GM18909 (cell line): Measurements from ENCODE around the gene PRDM11.

Experiments
- ATAC-seq: cut with Tn5 transposase; IDR thresholded peaks from one replicate; pipeline ENCODE4 v1.9.1; 2021; ENCODE audit warnings: mild to moderate bottlenecking; ENCODE audit not compliant: unreplicated experiment, poor library complexity

The PRDM11 gene

GRCh38 chr11:45252877-45253276 is 106.4 kb downstream of the PRDM11 start:
- no peak for ATAC-seq

- ATAC-seq = no peak
Measured at GRCh38 chr11:45253640-45254039, 107.2 kb downstream of the PRDM11 start.

GRCh38 chr11:45254070-45254469 is 107.6 kb downstream of the PRDM11 start:
- no peak for ATAC-seq

GRCh38 chr11:45258982-45259530 is 112.6 kb downstream of the PRDM11 start:
- no peak for ATAC-seq

- ATAC-seq = no peak
Measured at GRCh38 chr11:45259592-45259991, 113.2 kb downstream of the PRDM11 start.

- ATAC-seq = no peak
Measured at GRCh38 chr11:45260071-45260470, 113.6 kb downstream of the PRDM11 start.

GRCh38 chr11:45262900-45263299 is 116.5 kb downstream of the PRDM11 start:
- no peak for ATAC-seq

- ATAC-seq = no peak
Measured at GRCh38 chr11:45263773-45264172, 117.3 kb downstream of the PRDM11 start.

- ATAC-seq = no peak
Measured at GRCh38 chr11:45264839-45265515, 118.5 kb downstream of the PRDM11 start.

GRCh38 chr11:45265969-45266675 is 119.7 kb downstream of the PRDM11 start:
- no peak for ATAC-seq

GRCh38 chr11:45266676-45267020 is 120.2 kb downstream of the PRDM11 start:
- ATAC-seq = no peak

- no peak for ATAC-seq
Measured at GRCh38 chr11:45267052-45267451, 120.6 kb downstream of the PRDM11 start.

- no peak for ATAC-seq
Measured at GRCh38 chr11:45267652-45268299, 121.3 kb downstream of the PRDM11 start.

- ATAC-seq = no peak
Measured at GRCh38 chr11:45269678-45270077, 123.2 kb downstream of the PRDM11 start.

- ATAC-seq = no peak
Measured at GRCh38 chr11:45270946-45271716, 124.7 kb downstream of the PRDM11 start.

- no peak for ATAC-seq
Measured at GRCh38 chr11:45272701-45273100, 126.3 kb downstream of the PRDM11 start.

GRCh38 chr11:45273509-45273908 is 127.1 kb downstream of the PRDM11 start:
- no peak for ATAC-seq

- ATAC-seq = no peak
Measured at GRCh38 chr11:45274206-45274605, 127.8 kb downstream of the PRDM11 start.

GRCh38 chr11:45275828-45276227 is 129.4 kb downstream of the PRDM11 start:
- no peak for ATAC-seq

- ATAC-seq = no peak
Measured at GRCh38 chr11:45278714-45279113, 132.3 kb downstream of the PRDM11 start.

- ATAC-seq = no peak
Measured at GRCh38 chr11:45279645-45280044, 133.2 kb downstream of the PRDM11 start.
